H9 (cell line): ENCODE data around the gene TMEM250. TPM values are rescaled to one million over a fixed set of nuclear protein-coding genes. Genes with fewer than 3 reads are reported as not detected.

Source experiments
- DNase-seq: peaks from one replicate; pipeline ENCODE4 v3.0.0-alpha.2; 2017
- H2AFZ ChIP-seq: one replicate; pipeline ENCODE4 v1.6.1; 2013; ENCODE audit warnings: mild to moderate bottlenecking, low read length, control low read depth, moderate library complexity
- H2AK5ac ChIP-seq: 2 replicates; pipeline ENCODE4 v1.6.1; 2013; ENCODE audit warnings: low read length, control low read depth, mixed read lengths; ENCODE audit not compliant: insufficient read length
- H2BK120ac ChIP-seq: one replicate; pipeline ENCODE4 v1.6.1; 2013; ENCODE audit warnings: low read depth, mild to moderate bottlenecking, low read length, control low read depth, inconsistent platforms; ENCODE audit not compliant: poor library complexity, severe bottlenecking
- H2BK12ac ChIP-seq: 2 replicates; pipeline ENCODE4 v1.6.1; 2013; ENCODE audit warnings: low read length, control low read depth, mixed read lengths, low read depth; ENCODE audit not compliant: insufficient read length
- H2BK15ac ChIP-seq: 2 replicates; pipeline ENCODE4 v1.6.1; 2013; ENCODE audit warnings: low read depth, low read length, control low read depth
- H2BK20ac ChIP-seq: one replicate; pipeline ENCODE4 v1.6.1; 2013; ENCODE audit warnings: low read depth, mild to moderate bottlenecking, low read length, control low read depth, inconsistent platforms; ENCODE audit not compliant: poor library complexity, severe bottlenecking
- H2BK5ac ChIP-seq: 2 replicates; pipeline ENCODE4 v1.6.1; 2013; ENCODE audit warnings: low read length, control low read depth, mixed read lengths; ENCODE audit not compliant: insufficient read length
- H3K14ac ChIP-seq: 2 replicates; pipeline ENCODE4 v1.6.1; 2013; ENCODE audit warnings: low read length, control low read depth; ENCODE audit not compliant: insufficient read depth
- H3K18ac ChIP-seq: 2 replicates; pipeline ENCODE4 v1.6.1; 2013; ENCODE audit warnings: low read depth, mild to moderate bottlenecking, mixed read lengths, low read length, control low read depth; ENCODE audit not compliant: insufficient read length
- H3K23ac ChIP-seq: 2 replicates; pipeline ENCODE4 v1.6.1; 2013; ENCODE audit warnings: low read length, control low read depth, mixed read lengths, low read depth; ENCODE audit not compliant: insufficient read length
- H3K23me2 ChIP-seq: 2 replicates; pipeline ENCODE4 v1.6.1; 2013; ENCODE audit warnings: low read depth, mild to moderate bottlenecking, mixed read lengths, low read length, control low read depth; ENCODE audit not compliant: insufficient read length, poor library complexity, severe bottlenecking
- H3K27ac ChIP-seq: 2 replicates; pipeline ENCODE4 v1.5.1; 2013; ENCODE audit warnings: low read length, control low read depth, mixed read lengths, low read depth; ENCODE audit not compliant: insufficient read length
- H3K27me3 ChIP-seq: 2 replicates; pipeline ENCODE4 v1.6.1; 2013; ENCODE audit warnings: low read length, control low read depth, inconsistent platforms; ENCODE audit not compliant: insufficient read depth
- H3K4ac ChIP-seq: 2 replicates; pipeline ENCODE4 v1.6.1; 2013; ENCODE audit warnings: low read depth, mild to moderate bottlenecking, control low read depth, inconsistent platforms, low read length, moderate library complexity
- H3K4me1 ChIP-seq: 2 replicates; pipeline ENCODE4 v1.6.1; 2013; ENCODE audit warnings: low read length, control low read depth, inconsistent platforms; ENCODE audit not compliant: insufficient read depth
- H3K4me2 ChIP-seq: 2 replicates; pipeline ENCODE4 v1.6.1; 2013; ENCODE audit warnings: low read length, control low read depth, mixed read lengths; ENCODE audit not compliant: insufficient read length, insufficient read depth
- H3K56ac ChIP-seq: 2 replicates; pipeline ENCODE4 v1.6.1; 2013; ENCODE audit warnings: low read depth, mild to moderate bottlenecking, mixed read lengths, low read length, control low read depth; ENCODE audit not compliant: insufficient read length
- H3K79me1 ChIP-seq: 2 replicates; pipeline ENCODE4 v1.6.1; 2013; ENCODE audit warnings: low read depth, mild to moderate bottlenecking, moderate library complexity, low read length, control low read depth, inconsistent platforms; ENCODE audit not compliant: insufficient read depth, poor library complexity, severe bottlenecking
- H3K79me2 ChIP-seq: 2 replicates; pipeline ENCODE4 v1.6.1; 2013; ENCODE audit warnings: low read length, control low read depth, inconsistent platforms; ENCODE audit not compliant: insufficient read depth
- H3K9ac ChIP-seq: 2 replicates; pipeline ENCODE4 v1.6.1; 2013; ENCODE audit warnings: low read length, control low read depth, mixed read lengths; ENCODE audit not compliant: insufficient read length; ENCODE audit errors: extremely low read depth
- H3K9me3 ChIP-seq: one replicate; pipeline ENCODE4 v1.6.1; 2013; ENCODE audit warnings: low read depth, low read length, inconsistent platforms; ENCODE audit not compliant: control insufficient read depth
- H3T11ph ChIP-seq: one replicate; pipeline ENCODE4 v1.6.1; 2013; ENCODE audit warnings: mild to moderate bottlenecking, low read length, control low read depth, inconsistent platforms
- H4K20me1 ChIP-seq: one replicate; pipeline ENCODE4 v1.6.1; 2013; ENCODE audit not compliant: control insufficient read depth, insufficient read length, insufficient read depth
- H4K5ac ChIP-seq: 2 replicates; pipeline ENCODE4 v1.6.1; 2013; ENCODE audit warnings: low read depth, mild to moderate bottlenecking, mixed read lengths, low read length, control low read depth; ENCODE audit not compliant: insufficient read length
- H4K8ac ChIP-seq: replicated peaks from 2 replicates; pipeline ENCODE4 v1.6.1; 2013; ENCODE audit warnings: low read length, control low read depth, mixed read lengths, low read depth; ENCODE audit not compliant: insufficient read length
- H4K91ac ChIP-seq: 2 replicates; pipeline ENCODE4 v1.6.1; 2013; ENCODE audit warnings: low read depth, mild to moderate bottlenecking, moderate library complexity, mixed read lengths, low read length, control low read depth; ENCODE audit not compliant: insufficient read length
- H3K27ac Mint-ChIP-seq, 3 experiments: 2 replicates in 2 of 3; 3 replicates in 1 of 3; pipeline ENCODE4 v1.8.0; 2020 to 2021; ENCODE audit warnings: mixed read lengths in 3 of 3, mild to moderate bottlenecking in 1 of 3, moderate library complexity in 1 of 3
- H3K27me3 Mint-ChIP-seq: 2 replicates; pipeline ENCODE4 v1.8.0; 2021; ENCODE audit warnings: low read depth, mild to moderate bottlenecking, moderate library complexity, mixed read lengths
- H3K36me3 Mint-ChIP-seq, 3 experiments: 2 replicates in 2 of 3; 3 replicates in 1 of 3; pipeline ENCODE4 v1.8.0; 2020 to 2021; ENCODE audit warnings: low read depth in 3 of 3, mixed read lengths in 3 of 3; ENCODE audit not compliant: insufficient read depth in 1 of 3
- H3K4me1 Mint-ChIP-seq, 2 experiments: 2 replicates each; pipeline ENCODE4 v1.8.0; 2020; ENCODE audit warnings: mixed read lengths in 2 of 2
- H3K4me3 Mint-ChIP-seq, 2 experiments: 2 replicates in 1 of 2; 3 replicates in 1 of 2; pipeline ENCODE4 v1.8.0; 2020 to 2021; ENCODE audit warnings: mild to moderate bottlenecking in 2 of 2, mixed read lengths in 2 of 2, moderate library complexity in 1 of 2
- H3K9me3 Mint-ChIP-seq, 2 experiments: 2 replicates in 1 of 2; 3 replicates in 1 of 2; pipeline ENCODE4 v1.8.0; 2020; ENCODE audit warnings: mild to moderate bottlenecking in 2 of 2, mixed read lengths in 2 of 2, moderate library complexity in 1 of 2
- CTCF ChIP-seq: fragments of 200-600 bp; sonication (generic); conservative IDR thresholded peaks from 3 replicates; pipeline ENCODE4 v1.8.0; 2021; ENCODE audit warnings: antibody characterized with exemption, mild to moderate bottlenecking
- WGBS: extraction: QIAGEN DNeasy Blood & Tissue Kit; methylation state at CpG from one replicate; pipeline ENCODE4 v1.1.7; 2013; ENCODE audit warnings: missing lambda C conversion rate, low lambda C conversion rate, mixed read lengths; ENCODE audit not compliant: insufficient read length; ENCODE audit errors: extremely low coverage; 5-methylcytosine and 5-hydroxymethylcytosine counted together
- total RNA-seq: library from RNA; stranded (reverse); gene quantifications from 2 replicates; pipeline ENCODE4 v1.2.1, GENCODE V29; 2021

TMEM250 gene
- total RNA-seq, 1 experiment from 2014 or later: 48.1 TPM

DNA sequence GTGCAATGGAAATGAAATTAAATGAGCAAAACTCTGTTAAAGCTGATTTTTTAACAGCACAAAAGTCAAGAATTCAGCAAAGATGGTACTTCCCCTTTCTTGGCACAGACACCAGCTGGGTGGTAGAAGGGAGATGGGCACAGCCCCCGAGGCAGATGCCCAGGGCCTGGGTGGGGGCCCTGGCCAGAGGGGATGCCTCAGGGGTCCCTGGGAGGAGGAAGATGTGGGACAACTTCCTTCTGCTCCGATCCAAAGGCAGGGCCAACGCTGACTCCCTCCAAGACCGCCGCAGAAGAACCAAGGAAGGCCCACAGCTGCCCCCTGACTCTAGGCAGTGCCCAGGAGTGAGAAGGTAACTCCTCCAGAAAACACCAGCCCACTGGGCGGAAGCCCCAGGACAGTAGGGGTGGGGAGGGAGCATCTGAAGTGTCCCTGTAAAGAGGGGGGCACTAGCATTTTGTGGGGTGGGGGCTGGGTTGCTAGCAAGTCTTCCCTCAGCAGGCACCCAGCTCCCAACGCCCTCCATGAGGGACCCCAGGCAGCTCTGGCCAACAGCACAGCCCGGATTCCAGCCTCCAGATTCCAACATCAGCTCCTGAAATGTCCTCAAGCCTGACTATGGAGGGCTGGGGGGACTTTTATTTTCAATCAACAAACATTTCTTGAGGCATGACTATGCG lies 28.5 kb downstream of the TMEM250 start:
- no peak overlapping the region for H2AFZ ChIP-seq
- peaks cover 27 to 52% of the 10 kb centered on the region in 2 experiments for H3K4me1 Mint-ChIP-seq

More for the DNA sequence above, 28.5 kb downstream of the TMEM250 start:
- no peaks in the 10 kb centered on the region for H3K4me1 ChIP-seq
- peak overlapping the region; percentile 15 for H3K18ac ChIP-seq
- no peak overlapping the region for H2BK20ac ChIP-seq
- H3K27ac Mint-ChIP-seq: no peak overlapping the region; a peak in 1 of 7 replicates
- H3K27me3 ChIP-seq: no peaks in the 10 kb centered on the region
- H3K79me1 ChIP-seq: no peaks in the 10 kb centered on the region
- no peak for DNase-seq
- no peak overlapping the region for H4K5ac ChIP-seq
- H3K9me3 Mint-ChIP-seq: no peaks in the 10 kb centered on the region
- H3T11ph ChIP-seq: no peak overlapping the region
- no peak overlapping the region for H4K8ac ChIP-seq
- no peak overlapping the region for H2AK5ac ChIP-seq
- no peak overlapping the region for H4K91ac ChIP-seq
- H2BK15ac ChIP-seq: no peak overlapping the region
- H2BK5ac ChIP-seq: no peak overlapping the region
- H3K9ac ChIP-seq: no peak overlapping the region
- H3K4me2 ChIP-seq: no peak overlapping the region
- H3K23me2 ChIP-seq: peaks cover 4% of the 10 kb centered on the region
- H3K4ac ChIP-seq: no peak overlapping the region
- H3K14ac ChIP-seq: no peak overlapping the region
- H3K36me3 Mint-ChIP-seq: no peaks in the 10 kb centered on the region
- no peak for TF ChIP-seq CTCF
- H3K9me3 ChIP-seq: no peaks in the 10 kb centered on the region
- no peak overlapping the region for H3K23ac ChIP-seq
- no CpG with 5 or more reads among the region's 9 CpGs for WGBS
- H3K79me2 ChIP-seq: no peaks in the 10 kb centered on the region; the same call in 1 of the 2 replicates
- H2BK12ac ChIP-seq: no peak overlapping the region
- peaks cover 6% of the 10 kb centered on the region for H4K20me1 ChIP-seq
- H3K27ac ChIP-seq: no peak overlapping the region
- no peak overlapping the region for H3K56ac ChIP-seq
- peaks cover 10% of the 10 kb centered on the region for H3K27me3 Mint-ChIP-seq
- no peak overlapping the region for H3K4me3 Mint-ChIP-seq
- no peak overlapping the region for H2BK120ac ChIP-seq
